Cardiac muscle cell (in vitro differentiated cells and primary cell): Measurements from ENCODE around the gene PLD2. TPM values are rescaled to one million over a fixed set of nuclear protein-coding genes. Genes with fewer than 3 reads are reported as not detected.

ENCODE experiments used
- DNase-seq, 2 donors: peaks; one replicate each; pipeline versions ENCODE4 v3.0.0 to v3.0.0-alpha.2; 2010 to 2017; ENCODE audit warnings: low read depth in 1 of 2, low spot score in 1 of 2
- H3K27ac ChIP-seq: fragments of 200-600 bp; sonication (generic); 2 replicates; pipeline ENCODE4 v1.5.1; 2016
- H3K27me3 ChIP-seq: fragments of 200-600 bp; sonication (generic); 2 replicates; pipeline ENCODE4 v1.6.0; 2016; ENCODE audit warnings: control low read depth
- H3K36me3 ChIP-seq: fragments of 200-600 bp; sonication (generic); 2 replicates; pipeline ENCODE4 v1.5.1; 2016; ENCODE audit warnings: control low read depth
- H3K4me1 ChIP-seq: fragments of 200-600 bp; sonication (generic); 2 replicates; pipeline ENCODE4 v1.8.1; 2017; ENCODE audit warnings: low read depth, mild to moderate bottlenecking, mixed run types
- H3K4me3 ChIP-seq: fragments of 200-600 bp; sonication (generic); 2 replicates; pipeline ENCODE4 v1.5.1; 2016; ENCODE audit warnings: mild to moderate bottlenecking
- H3K9me3 ChIP-seq: fragments of 200-600 bp; sonication (generic); 2 replicates; pipeline ENCODE4 v1.5.1; 2017; ENCODE audit warnings: low read depth, mild to moderate bottlenecking, control low read depth
- CTCF ChIP-seq: IDR thresholded peaks from 2 replicates; pipeline ENCODE4 v1.5.1; 2012; ENCODE audit warnings: low read depth, mild to moderate bottlenecking, low read length
- polyA plus RNA-seq: library from polyadenylated mRNA; unstranded; fragments of >200 nt; fragmentation: Nextera tagmentation; extraction: Ambion mirVana; gene quantifications from 2 replicates; pipeline ENCODE4 v1.2.1, GENCODE V29; 2016
- total RNA-seq: library from RNA; depleted of rRNA; stranded (reverse); fragments of >200 nt; gene quantifications from 2 replicates; pipeline ENCODE4 v1.2.3, GENCODE V29; 2016

Gene PLD2
- total and polyA plus RNA-seq, 2 experiments from 2014 or later: 15.0 to 16.8 TPM

GRCh38 chr17:4850246-4850645 lies 43.3 kb downstream of the PLD2 start:
- H3K27ac ChIP-seq: no peak overlapping the region
- H3K36me3 ChIP-seq: no peaks in the 10 kb centered on the region
- no peak for DNase-seq
- H3K27me3 ChIP-seq: no peaks in the 10 kb centered on the region
- no peak overlapping the region for H3K4me3 ChIP-seq
- H3K4me1 ChIP-seq: peaks cover 5% of the 10 kb centered on the region
- no peaks in the 10 kb centered on the region for H3K9me3 ChIP-seq
- TF ChIP-seq CTCF: no peak

- TF ChIP-seq CTCF: no peak
- no peaks in the 10 kb centered on the region for H3K36me3 ChIP-seq
- H3K4me1 ChIP-seq: peaks cover 5% of the 10 kb centered on the region
- no peaks in the 10 kb centered on the region for H3K27me3 ChIP-seq
- H3K4me3 ChIP-seq: no peak overlapping the region
- no peak for DNase-seq
- no peaks in the 10 kb centered on the region for H3K9me3 ChIP-seq
- no peak overlapping the region for H3K27ac ChIP-seq
Measured at GRCh38 chr17:4851084-4851483, 44.1 kb downstream of the PLD2 start.

GRCh38 chr17:4852567-4853207 lies 45.7 kb downstream of the PLD2 start:
- no peak overlapping the region for H3K4me3 ChIP-seq
- no peak overlapping the region for H3K27ac ChIP-seq
- DNase-seq: peak; percentile 25 to 56
- H3K9me3 ChIP-seq: no peaks in the 10 kb centered on the region
- H3K36me3 ChIP-seq: no peaks in the 10 kb centered on the region
- H3K27me3 ChIP-seq: no peaks in the 10 kb centered on the region
- peaks cover 5% of the 10 kb centered on the region for H3K4me1 ChIP-seq
- TF ChIP-seq CTCF: no peak

- Histone ChIP-seq H3K27ac (no peak overlapping the region), H3K9me3 (no peaks in the 10 kb centered on the region), H3K4me1 (peaks cover 5% of the 10 kb centered on the region), H3K27me3 (no peaks in the 10 kb centered on the region), H3K36me3 (no peaks in the 10 kb centered on the region), H3K4me3 (no peak overlapping the region)
- no peak for TF ChIP-seq CTCF
- no peak for DNase-seq
Measured at GRCh38 chr17:4853208-4853671, 46.3 kb downstream of the PLD2 start.

GRCh38 chr17:4854111-4854681 lies 47.2 kb downstream of the PLD2 start:
- Histone ChIP-seq H3K27ac (peak overlapping the region; percentile 63), H3K4me1 (peaks cover 11% of the 10 kb centered on the region), H3K36me3 (no peaks in the 10 kb centered on the region), H3K4me3 (no peak overlapping the region), H3K9me3 (no peaks in the 10 kb centered on the region), H3K27me3 (no peaks in the 10 kb centered on the region)
- DNase-seq: no peak
- no peak for TF ChIP-seq CTCF
